ENCODE results near the gene CEND1. TPM values are rescaled to one million over a fixed set of nuclear protein-coding genes. Genes with fewer than 3 reads are reported as not detected.

CEND1 gene
- total and polyA plus RNA-seq, 2 of the 13 experiments (the other 11 are each of a cell fraction or from before 2014, with no cell fraction given): not detected

DNA sequence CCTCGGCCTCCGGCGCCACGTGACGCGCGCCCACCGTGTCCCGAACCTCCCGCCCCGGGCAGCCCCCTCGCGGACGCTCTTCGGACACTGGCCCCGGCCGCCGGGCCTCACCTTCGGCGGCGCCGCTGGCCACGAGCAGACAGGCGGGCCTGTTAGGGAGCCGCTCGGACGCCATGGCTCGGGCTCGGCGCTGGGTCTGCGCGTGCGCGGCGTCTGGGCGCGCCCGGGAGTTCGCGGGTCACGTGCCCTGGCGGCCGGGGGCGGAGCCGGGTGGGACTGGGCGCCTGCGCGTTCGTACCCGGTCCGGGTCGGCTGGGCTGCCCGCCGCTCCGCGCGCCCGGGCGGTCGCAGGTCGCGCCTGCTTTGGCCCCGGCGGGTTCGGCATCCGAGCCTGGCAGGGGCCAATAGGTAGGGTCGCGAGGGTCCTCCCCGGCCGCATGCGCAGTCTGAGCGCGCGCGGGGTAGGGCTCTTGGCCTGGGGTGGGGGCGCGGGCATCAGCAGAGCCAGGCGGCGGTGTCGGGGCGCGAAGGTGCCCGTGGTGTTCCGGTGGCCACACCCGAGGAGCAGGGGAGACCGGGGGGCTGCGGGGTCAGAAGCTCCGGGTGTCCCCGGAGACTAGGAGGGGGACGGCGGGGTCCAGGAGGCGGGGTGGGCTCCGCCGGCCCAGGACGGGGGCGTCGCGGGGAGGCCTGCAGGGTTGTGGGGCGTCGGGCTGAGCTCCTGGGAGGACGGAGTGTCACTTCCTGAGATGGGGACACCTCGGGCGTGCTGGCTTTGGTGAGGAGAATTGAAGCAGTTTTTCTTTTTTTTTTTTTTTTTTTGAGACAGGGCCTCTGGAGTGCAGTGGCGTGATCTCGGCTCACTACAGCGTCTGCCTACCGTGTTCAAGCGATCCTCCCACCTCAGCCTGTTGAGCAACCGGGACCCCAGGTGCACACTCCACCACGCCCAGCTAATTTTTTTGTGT, 12.3 kb downstream of the CEND1 start, which contains the start of gene GATD1 (continued):
- 0 out of 2 replicates have a peak, but pooled peaks have one; percentile 30 for TF ChIP-seq HES4 (CRISPR knock-in tag; IDR thresholded peaks at IDR 0.05; ENCODE audit: borderline replicate concordance)
- no peak for TF ChIP-seq TBX3 (IDR thresholded peaks at IDR 0.05; ENCODE audit: borderline replicate concordance)
- TF ChIP-seq BCLAF1 (IDR thresholded peaks at IDR 0.05): no peak
- TF ChIP-seq TRIM22 (IDR thresholded peaks at IDR 0.05): no peak
- no peak for TF ChIP-seq MIER2 (CRISPR knock-in tag; IDR thresholded peaks at IDR 0.05)
- TF ChIP-seq SPEN (CRISPR knock-in tag; IDR thresholded peaks at IDR 0.05; ENCODE audit: low read depth): peak; percentile 53
- TF ChIP-seq, protein P1, sequence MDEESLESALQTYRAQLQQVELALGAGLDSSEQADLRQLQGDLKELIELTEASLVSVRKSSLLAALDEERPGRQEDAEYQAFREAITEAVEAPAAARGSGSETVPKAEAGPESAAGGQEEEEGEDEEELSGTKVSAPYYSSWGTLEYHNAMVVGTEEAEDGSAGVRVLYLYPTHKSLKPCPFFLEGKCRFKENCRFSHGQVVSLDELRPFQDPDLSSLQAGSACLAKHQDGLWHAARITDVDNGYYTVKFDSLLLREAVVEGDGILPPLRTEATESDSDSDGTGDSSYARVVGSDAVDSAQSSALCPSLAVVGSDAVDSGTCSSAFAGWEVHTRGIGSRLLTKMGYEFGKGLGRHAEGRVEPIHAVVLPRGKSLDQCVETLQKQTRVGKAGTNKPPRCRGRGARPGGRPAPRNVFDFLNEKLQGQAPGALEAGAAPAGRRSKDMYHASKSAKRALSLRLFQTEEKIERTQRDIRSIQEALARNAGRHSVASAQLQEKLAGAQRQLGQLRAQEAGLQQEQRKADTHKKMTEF (CRISPR knock-in tag; IDR thresholded peaks at IDR 0.05): peak; percentile 38; the same call in 1 of the 2 replicates
- TF ChIP-seq MEIS2 (CRISPR knock-in tag; IDR thresholded peaks at IDR 0.05): no peak
- no peak for TF ChIP-seq ZNF496 (CRISPR knock-in tag; IDR thresholded peaks at IDR 0.05; ENCODE audit: insufficient replicate concordance)
- no peak for TF ChIP-seq ZFP36L2 (CRISPR knock-in tag; IDR thresholded peaks at IDR 0.05)
- TF ChIP-seq SMARCE1 (IDR thresholded peaks at IDR 0.05; ENCODE audit: borderline replicate concordance): no peak
- peak; percentile 75 for TF ChIP-seq ZSCAN21 (CRISPR knock-in tag; IDR thresholded peaks at IDR 0.05; ENCODE audit: borderline replicate concordance)
- no peak for TF ChIP-seq BCL6 (CRISPR knock-in tag; IDR thresholded peaks at IDR 0.05)
- TF ChIP-seq ZNF672 (CRISPR knock-in tag; IDR thresholded peaks at IDR 0.05): no peak
- TF ChIP-seq, protein P2, sequence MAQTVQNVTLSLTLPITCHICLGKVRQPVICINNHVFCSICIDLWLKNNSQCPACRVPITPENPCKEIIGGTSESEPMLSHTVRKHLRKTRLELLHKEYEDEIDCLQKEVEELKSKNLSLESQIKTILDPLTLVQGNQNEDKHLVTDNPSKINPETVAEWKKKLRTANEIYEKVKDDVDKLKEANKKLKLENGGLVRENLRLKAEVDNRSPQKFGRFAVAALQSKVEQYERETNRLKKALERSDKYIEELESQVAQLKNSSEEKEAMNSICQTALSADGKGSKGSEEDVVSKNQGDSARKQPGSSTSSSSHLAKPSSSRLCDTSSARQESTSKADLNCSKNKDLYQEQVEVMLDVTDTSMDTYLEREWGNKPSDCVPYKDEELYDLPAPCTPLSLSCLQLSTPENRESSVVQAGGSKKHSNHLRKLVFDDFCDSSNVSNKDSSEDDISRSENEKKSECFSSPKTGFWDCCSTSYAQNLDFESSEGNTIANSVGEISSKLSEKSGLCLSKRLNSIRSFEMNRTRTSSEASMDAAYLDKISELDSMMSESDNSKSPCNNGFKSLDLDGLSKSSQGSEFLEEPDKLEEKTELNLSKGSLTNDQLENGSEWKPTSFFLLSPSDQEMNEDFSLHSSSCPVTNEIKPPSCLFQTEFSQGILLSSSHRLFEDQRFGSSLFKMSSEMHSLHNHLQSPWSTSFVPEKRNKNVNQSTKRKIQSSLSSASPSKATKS (CRISPR knock-in tag; IDR thresholded peaks at IDR 0.05): no peak
- TF ChIP-seq ZNF598 (CRISPR knock-in tag; IDR thresholded peaks at IDR 0.05; ENCODE audit: borderline replicate concordance): no peak
- no peak for TF ChIP-seq ZNF557 (CRISPR knock-in tag; IDR thresholded peaks at IDR 0.05)
- no peak; the same call in 1 of the 2 replicates for TF ChIP-seq MAZ (IDR thresholded peaks at IDR 0.05; ENCODE audit: borderline replicate concordance, low read depth, low read length)
- TF ChIP-seq MAZ (CRISPR knock-in tag; IDR thresholded peaks at IDR 0.05; ENCODE audit: low read depth): peak; percentile 86
- TF ChIP-seq ZSCAN25 (CRISPR knock-in tag; IDR thresholded peaks at IDR 0.05): no peak
- TF ChIP-seq LBX2 (CRISPR knock-in tag; IDR thresholded peaks at IDR 0.05; ENCODE audit: borderline replicate concordance): no peak

Measured in HepG2 (cell line).